Measurements from ENCODE around the gene GLB1L. TPM values are rescaled to one million over a fixed set of nuclear protein-coding genes. Genes with fewer than 3 reads are reported as not detected.

GLB1L gene
- total RNA-seq, 1 donor from 2014 or later: 9.9 TPM

DNA sequence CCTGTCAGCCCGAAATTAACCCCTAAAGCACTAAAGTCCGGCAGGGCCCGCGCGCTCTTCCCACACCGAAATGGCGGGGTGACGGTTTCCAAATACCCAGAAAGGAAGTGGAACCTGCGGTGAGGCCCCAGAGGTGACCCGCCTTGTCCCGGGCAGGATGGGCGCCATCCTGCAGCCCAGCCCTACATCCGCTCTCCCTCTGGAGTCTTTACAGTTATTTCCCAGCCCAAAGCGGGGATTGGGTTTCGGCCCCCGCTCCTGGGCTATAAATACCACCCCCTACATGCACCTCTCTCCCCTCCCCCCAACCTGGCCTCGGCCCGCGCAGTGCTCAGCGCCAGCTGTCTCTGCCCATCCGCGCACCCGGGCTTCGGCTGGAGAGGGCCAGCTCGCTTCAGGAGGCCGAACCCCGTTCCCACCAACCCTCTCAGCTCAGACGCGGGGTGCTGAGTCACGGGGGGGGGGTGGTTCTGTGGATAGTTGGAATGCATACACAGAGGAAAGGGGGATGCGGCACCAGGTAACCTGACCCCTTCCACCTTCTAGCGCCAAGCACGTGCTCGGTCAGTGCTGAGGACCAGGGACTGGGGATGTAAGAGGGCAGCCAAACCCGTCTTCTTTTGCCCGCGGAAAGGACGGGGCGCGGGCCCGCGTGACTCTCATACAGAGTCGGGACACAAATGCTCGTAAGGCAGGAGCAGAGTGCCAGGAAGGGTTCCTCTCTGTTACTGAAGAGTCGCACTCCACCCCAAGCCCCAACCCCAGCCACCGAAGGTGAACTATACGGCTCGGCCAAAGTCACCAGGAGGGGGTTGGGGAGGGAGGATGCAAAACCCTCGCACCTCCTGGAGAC lies 7.9 kb upstream of the GLB1L start, which contains the start of gene TUBA4B:
TUBA4B (plus strand) TSS at position 344 of the 853 bp plus-strand sequence; CDS start at position 509, 165 bp downstream.
- peak; percentile 53 for DNase-seq (ENCODE audit: low spot score)

DNA sequence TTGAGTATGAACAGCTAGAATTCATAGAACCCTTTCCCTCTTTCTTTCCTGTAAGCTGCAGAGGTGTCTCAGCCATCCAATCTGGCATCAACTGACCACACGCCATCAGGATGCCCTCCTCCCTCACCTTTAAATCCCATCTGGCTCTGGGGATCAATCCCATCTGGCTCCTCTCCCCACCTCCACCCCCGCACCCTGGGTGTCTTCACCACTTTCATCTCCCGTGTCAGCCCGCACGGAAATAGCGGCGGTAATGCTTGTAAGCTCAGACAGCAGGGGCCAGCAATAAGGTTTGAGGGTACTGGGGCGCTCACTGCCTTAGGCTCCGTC lies 7.3 kb upstream of the GLB1L start:
- no peak for DNase-seq (ENCODE audit: low spot score)

DNA sequence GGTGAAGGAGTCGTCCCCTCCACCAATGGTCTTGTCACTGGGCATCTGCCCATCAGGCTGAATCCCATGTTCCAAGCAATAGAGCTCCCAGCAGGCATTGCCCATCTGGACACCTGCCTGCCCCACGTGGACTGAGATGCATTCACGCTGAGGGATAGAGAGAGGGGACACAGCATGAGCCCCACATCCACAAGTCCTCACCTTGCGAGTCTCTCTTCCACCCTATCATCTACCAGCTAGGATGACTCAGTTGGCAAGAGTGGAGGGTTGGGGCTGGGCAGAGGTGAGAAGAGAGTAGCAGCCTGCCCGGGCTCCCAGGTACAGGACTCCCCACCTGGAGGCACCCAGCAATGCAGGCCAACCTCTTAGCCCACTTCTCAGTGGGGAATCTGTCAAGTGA lies 6.8 kb upstream of the GLB1L start:
- no peak for DNase-seq (ENCODE audit: low spot score)

DNA sequence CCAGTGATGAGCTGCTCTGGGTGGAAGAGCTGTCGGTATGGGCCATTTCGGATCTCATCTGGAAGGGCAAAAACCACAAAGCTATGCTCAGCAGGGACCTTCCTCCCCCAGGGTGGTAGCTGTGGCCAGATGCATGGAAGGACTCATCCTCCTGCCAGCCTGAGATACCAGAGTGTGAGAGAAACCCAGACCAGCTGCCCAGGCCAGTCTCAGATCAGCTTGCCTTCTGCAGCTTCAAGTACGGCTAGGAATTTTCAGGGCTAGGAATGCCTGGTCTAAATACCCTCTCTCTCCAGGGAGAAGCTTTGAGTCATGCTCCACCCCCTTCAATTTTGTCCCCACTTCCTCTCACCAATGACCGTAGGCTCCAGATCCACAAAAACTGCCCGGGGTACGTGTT lies 6.4 kb upstream of the GLB1L start:
- no peak for DNase-seq (ENCODE audit: low spot score)

DNA sequence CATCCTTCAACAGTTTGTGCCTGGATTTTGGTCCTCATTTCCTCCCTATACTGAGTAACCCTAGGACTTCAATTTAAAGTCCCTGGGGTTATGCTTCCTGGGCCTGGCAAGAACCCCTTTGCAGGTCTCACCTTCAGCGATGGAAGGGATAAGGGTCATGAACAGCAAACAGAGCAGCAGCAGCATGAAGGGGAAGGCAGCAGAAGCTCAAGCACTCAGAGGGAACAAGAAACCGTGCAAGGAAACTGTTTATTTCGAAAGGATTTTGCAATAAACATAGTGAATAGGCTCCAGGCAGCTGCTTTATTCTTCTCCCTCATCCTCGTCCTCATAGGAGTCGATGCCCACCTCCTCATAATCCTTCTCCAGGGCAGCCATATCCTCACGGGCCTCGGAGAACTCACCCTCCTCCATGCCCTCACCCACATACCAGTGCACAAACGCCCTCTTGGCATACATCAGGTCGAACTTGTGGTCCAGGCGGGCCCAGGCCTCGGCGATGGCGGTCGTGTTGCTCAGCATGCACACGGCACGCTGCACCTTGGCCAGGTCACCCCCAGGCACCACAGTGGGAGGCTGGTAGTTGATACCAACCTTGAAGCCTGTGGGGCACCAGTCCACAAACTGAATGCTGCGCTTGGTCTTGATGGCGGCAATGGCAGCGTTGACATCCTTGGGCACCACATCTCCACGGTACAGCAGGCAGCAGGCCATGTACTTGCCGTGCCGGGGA lies 5.0 kb upstream of the GLB1L start:
- no peak for DNase-seq (ENCODE audit: low spot score)

DNA sequence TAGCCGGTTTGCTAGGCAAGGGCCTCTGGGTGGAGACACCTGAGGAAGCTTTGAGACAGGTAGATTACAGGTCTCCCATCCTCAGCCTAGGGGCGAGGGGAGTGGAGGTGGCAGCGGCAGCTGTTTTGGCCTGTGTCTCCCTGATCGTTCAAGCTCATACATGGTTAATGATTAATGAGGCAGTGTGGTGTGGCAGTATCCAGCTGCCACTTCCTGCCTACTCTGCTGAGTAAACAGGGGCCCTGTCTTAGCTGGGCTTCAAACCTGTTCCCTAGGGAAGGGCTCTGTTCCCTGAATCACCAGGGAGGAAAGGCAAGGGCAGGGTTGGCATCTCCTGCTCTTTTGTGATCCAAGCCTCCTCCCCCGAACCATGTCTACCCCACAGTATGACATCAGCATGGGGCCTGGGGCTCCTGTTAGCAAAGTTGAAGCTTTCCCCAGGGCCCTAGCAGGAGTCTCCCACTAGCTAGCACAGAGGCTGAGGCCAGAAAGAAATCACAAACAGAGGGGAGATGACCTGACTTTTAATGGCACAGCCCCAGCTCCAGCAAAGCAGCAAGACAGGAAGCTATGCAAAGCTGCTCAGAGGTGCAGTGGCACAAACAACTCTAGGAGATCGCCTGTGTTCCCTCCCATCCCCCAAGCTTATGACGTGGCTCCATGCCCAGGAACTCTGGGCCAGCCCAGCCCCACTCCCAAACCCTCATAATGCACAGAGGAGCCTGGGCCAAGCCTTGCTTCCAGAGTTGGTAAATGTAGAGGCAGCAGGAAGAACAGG lies 4.1 kb upstream of the GLB1L start:
- peak; percentile 90 for DNase-seq (ENCODE audit: low spot score)

DNA sequence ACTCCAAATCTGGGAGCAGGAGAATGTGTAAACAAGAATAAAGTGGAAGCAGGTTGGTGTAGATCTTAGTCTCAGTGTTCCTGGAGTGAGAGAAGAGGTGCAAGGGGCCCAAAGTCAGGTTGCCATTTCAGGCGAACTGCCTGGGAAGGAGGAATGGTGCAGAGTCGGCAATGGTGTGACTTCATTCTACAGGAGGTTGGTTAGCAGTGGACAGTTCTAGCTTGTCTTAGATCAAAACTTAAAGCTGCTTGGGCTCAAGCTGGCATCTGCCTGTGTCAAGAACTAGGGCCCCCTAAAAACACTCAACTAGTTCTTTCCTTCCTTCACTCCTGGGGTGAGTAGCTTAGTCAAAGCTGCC lies 3.6 kb upstream of the GLB1L start:
- DNase-seq (ENCODE audit: low spot score): no peak

DNA sequence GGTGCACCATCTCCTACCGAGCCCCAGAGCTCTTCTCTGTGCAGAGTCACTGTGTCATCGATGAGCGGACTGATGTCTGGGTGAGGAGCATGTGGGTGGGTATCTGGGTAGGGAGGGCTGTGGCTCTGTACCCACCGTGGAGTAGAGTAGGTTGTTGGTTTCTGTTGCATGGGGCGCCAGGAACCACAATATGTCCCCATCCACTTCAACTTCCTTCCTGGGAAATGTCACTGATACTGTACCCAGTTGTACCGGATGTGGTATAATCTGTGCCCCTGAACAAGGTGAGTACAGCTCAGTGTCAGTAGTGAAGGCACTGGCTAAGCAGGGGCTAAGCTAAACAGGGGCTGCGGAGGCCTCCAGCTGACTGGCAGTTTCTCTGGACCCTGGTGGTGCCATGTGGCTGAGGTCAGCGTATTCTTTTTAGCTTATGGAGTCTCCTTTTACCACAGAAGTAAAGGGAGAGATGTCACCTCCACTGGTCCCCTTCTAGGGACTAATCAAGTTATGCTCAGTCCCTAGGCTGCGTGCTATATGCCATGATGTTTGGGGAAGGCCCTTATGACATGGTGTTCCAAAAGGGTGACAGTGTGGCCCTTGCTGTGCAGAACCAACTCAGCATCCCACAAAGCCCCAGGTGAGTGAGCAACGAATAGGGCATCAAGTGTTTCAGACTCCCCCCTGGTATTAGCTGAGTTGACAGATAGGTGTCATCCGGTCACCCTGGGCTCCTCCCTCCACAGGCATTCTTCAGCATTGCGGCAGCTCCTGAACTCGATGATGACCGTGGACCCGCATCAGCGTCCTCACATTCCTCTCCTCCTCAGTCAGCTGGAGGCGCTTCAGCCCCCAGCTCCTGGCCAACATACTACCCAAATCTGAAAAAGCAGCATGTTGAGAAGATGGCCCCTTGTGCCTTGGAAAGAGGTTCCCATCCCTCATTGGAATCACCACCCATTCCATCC lies 2.7 kb upstream of the GLB1L start:
- no peak for DNase-seq (ENCODE audit: low spot score)

DNA sequence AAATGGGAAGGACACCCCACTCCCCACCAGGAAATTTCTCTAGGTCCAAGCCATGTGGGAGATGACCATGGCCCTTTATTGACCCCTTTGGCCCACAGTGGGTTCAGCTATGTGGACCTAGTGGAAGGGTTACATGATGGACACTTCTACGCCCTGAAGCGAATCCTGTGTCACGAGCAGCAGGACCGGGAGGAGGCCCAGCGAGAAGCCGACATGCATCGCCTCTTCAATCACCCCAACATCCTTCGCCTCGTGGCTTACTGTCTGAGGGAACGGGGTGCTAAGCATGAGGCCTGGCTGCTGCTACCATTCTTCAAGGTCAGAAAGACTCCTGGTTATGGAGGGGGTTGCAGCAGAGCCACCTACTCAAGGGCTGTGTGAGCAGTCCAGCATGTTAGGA lies 1.3 kb upstream of the GLB1L start:
- no peak for DNase-seq (ENCODE audit: low spot score)

DNA sequence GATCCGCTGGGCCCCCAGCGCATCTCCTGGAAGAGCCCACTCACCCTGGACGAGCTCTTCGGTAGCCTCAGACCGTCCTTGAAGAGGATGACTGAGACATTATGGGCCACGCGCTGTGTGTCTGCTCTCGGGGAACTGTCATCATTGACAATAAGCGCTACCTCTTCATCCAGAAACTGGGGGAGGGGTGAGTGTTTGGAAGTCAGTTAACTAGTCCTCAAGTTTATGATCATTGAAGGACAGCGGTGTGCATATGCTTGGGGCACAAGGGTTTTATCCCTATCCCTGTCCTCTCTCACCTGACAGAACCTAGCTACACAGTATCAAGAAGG lies 621 bp upstream of the GLB1L start:
- DNase-seq (ENCODE audit: low spot score): no peak

DNA sequence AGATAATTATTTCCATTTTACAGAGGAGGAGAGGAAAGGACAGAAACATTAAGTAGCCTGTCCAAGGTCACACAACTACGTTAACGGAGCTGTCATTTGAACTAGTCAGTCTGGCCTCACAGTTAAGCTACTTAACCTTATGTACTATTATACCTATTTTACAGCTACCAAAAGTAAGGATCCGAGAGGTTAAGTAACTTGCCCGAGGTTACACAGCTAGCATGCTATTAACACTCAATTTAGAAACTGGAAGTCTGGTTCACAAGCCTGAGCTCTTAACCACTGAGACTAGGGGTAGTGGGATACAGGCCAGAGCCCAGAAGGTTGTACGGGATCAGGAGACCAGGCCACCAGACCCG lies 476 bp downstream of the GLB1L start:
- DNase-seq (ENCODE audit: low spot score): no peak

DNA sequence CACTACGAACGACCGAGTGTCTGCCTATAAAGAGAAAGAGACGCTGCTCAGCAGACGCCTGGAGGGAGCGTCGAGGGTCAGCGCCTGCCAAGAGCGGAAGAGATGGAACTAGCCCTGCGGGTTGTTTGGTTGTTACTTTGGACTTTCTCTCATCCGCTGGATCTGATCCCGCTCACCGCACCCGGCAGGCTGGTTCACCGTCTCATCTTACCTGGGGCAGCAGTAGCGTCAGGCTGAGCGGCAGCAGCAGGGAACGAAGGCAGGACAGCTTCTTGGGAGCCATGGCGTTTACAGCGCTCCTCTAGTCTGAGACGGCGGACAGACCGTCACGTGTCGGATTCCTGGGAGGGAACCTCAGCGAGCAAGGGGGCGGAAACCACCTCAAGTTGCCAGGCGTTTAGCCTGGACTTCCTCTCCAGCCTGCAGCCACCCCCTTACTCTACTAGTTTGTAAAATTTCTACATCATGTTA lies 1.9 kb downstream of the GLB1L start:
- DNase-seq (ENCODE audit: low spot score): no peak

DNA sequence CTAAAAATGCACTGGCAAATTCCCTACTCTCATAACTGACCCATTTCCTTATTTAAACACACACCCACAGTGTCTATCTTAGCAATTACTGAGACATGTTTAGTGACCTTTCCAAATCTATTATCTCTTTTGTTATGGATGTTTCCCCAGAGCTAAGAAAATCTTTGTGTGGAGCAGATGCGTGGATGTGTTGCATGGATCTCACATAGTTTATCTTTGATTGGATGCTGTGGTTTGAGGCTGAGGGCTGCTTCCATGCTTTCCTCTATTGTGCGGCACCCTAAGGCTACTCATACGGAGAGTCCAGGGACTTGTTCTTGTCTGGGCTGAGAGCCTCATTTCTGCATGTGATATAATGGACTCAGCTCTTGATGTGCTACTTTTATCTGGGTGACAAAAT lies 10.9 kb downstream of the GLB1L start:
- DNase-seq (ENCODE audit: low spot score): no peak

DNA sequence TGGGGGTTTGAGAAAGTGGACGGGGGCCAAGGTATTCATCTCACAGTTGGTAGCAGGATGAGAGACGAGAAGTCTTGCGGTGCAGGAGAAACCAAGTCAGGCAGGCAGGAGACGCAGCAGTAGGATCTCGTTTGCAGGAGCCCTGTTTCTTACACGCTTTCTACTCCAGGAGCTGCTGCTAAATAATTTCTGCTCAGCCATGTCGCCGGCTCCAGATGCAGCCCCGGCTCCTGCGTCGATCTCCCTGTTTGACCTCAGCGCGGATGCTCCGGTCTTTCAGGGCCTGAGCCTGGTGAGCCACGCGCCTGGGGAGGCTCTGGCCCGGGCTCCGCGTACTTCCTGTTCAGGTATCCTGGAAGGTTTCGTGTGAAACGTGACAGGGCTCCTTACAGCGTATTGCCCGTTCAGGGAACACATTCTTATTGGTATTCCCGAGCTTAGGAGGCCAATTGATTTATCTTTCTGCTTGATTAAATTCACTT lies 15.1 kb downstream of the GLB1L start:
- DNase-seq (ENCODE audit: low spot score): no peak

DNA sequence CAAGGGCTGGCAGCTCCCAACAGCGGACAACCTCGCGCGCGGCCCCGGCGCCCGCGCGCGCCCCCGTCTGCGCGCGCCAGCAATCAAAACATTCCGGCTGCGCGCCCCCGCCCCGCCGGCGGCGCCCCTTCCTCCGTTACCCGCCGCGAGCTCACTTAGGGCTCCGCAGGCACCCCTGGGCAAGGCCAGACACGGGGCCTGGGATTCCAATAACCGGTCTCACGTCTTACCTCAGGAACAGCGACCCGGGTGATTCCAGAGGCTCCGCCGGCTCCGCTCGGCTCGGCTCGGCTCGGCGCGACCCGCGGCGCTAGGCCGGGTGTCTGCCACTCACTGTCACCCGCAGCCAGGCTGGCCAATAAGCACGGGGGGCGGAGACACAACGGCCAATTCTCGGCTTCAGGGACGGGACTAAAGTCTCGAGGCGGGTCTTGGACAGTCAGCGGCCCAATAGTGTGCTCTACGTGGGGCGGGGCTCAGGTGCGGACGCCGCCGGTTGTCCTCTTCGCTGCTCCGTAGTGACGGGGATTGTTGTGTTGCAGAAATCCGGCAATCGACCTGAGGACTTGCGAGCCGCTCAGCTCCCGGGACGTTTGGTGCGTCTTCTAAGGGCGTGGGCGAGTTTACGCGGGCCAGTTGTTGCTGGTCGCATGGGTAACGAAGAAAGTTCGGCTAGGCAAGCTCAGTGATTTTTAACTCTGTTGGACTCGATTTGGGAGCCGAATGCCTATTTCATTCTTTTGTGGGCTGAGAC lies 15.8 kb downstream of the GLB1L start, which contains the start of the genes ANKZF1 and ATG9A:
ANKZF1 (plus strand) TSS at position 502 of the 754 bp plus-strand sequence. CDS start 452 bp downstream, outside the sequence.
ATG9A (minus strand) TSS at position 332 of the 754 bp plus-strand sequence. CDS start 1,612 bp downstream, outside the sequence.
- DNase-seq (ENCODE audit: low spot score): peak; percentile 99

DNA sequence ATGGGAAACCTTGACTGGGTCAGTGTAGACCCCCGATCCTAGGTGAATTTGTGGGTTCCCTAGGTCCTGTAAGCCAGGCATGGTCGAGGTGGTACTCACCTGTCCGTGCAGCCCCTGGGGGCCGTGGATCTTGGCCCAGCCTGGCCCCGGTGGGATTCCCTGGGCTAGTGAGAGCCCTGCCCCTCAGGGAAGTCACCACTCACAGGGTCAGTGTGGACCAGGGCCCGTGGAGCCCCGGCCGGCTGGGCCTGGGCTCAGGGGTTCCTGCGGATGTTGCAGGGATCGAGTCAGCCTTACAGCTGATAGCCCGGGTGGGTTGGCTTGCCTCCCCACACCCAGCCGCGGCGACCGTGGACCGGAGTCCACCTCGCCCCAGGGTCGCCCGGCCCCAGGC lies 16.3 kb downstream of the GLB1L start:
- DNase-seq (ENCODE audit: low spot score): no peak

DNA sequence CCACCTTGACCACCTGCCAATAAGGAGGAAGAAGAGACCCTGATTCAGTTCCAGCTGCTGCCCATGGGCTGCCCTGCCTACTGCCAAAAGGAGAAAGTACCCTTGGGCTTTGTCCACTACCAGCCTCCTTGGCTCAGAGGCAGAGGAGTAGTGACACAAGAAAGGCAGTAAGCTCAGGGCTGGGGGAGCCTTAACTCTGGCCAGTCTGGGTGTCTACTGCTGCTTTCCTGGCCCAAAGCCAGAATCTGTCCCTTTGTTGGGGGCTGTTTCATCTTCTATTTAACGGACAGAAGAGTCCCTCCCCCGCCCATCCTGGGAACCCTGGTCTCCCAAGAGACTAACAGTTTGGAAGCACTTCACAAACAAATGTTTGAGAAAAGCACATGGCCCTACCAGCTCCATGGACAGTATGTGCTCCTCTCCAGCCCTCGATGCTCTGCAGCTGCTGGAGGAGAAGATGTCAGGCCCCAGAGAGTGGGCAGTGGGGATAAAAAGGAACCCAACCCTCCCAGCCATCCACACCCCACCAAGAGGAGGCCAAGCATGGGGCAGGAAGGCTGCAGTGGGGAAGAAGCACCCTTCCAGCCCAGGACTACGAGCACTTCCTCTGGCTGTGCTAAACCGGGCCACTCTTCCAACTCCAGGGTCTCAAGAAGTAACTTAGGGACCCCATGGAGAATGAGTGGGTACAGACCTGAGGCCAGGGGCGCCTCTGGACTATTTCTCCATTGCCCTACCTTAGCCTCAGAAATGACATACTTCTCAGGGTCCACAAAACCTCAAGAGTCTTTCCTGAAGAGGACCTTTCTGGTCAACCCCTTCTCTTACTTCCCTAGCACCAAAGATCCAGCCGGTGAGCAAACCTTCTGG lies 17.0 kb downstream of the GLB1L start:
- DNase-seq (ENCODE audit: low spot score): no peak

DNA sequence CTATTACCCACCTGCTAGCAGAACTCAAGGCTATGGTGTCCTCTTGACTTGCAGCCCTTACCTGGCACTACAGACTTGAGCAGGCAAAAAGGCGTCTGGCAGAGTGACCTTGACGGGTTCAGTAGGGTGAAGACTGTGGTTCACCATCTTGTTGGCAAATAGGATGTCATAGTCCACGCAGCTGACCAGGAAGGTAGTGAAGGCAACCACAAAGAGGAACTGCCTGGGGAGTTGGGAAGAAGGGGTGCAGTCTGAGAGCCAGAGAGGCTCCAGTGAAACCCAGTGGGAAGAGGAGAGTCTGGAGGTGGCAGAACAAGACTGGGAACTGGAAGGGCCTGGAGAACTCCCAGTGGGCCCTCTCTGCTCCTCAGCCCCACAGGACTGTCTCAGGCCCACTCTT lies 19.9 kb downstream of the GLB1L start:
- no peak for DNase-seq (ENCODE audit: low spot score)
